ENCODE results near the gene CDCA8. TPM values are rescaled to one million over a fixed set of nuclear protein-coding genes. Genes with fewer than 3 reads are reported as not detected.

CDCA8 gene
- total and polyA plus RNA-seq, 2 of the 4 experiments (the other 2 are of a cell fraction) = 5.9 to 25.7 TPM

DNA sequence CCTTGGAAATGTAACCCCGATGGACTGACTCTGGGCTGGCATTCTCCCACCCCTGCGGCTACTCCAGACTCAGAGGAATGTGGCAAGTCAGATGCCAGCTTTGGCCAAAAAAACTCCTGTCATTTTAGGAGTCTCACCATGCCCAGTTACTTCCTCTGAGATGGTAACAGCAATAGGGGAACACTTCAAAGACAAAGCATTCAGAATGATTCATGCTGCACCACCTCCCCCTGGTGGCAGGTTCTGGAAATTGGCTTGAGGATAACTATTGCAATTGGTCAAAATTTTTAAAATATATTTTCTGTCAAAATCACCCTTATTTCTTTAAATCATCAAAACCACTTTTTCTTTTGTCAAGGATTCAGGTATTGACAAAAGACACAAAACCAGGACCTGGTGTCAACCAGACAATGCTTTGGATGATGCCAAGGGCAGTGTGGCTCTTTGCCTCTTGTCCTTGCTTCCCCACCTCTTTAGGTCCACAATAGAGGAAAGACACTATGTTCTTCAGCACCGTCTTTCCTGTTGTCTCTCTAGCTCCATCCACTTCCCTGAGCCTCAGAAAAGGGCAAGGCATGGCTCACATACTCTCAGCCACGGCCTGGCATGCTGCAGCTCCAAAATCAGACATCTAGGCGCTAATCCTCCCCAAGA is 9.9 kb upstream of the CDCA8 start:
- ATAC-seq (ENCODE audit: low read depth) = peak; percentile 98
- WGBS, 2 experiments (ENCODE audit: extremely low coverage in 2 of 2, insufficient read length in 1 of 2) = 68% methylated on average over 5 of the region's 5 CpGs; no CpG with 5 or more reads in 1 of the 2 experiments

More for the DNA sequence above, 9.9 kb upstream of the CDCA8 start:
- no peak overlapping the region for H2BK5ac ChIP-seq (ENCODE audit: low read depth, low read length, poor library complexity, severe bottlenecking)
- 0 out of 2 replicates have a peak, but pooled peaks cover 1% of the 10 kb centered on the region for H3K4me1 ChIP-seq (ENCODE audit: control insufficient read depth, insufficient read depth, low read length)
- H2BK15ac ChIP-seq (ENCODE audit: low read depth, low read length) = no peak overlapping the region
- peak overlapping the region; percentile 67 for H2AFZ ChIP-seq (replicated peaks; ENCODE audit: low read length, poor library complexity)
- no peaks in the 10 kb centered on the region; a peak in 1 of 4 replicates for H3K79me1 ChIP-seq (ENCODE audit: low read depth in 1 of 2, low read length in 2 of 2)
- H3K9me1 ChIP-seq (ENCODE audit: insufficient read depth, low read length) = no peaks in the 10 kb centered on the region
- dilution Hi-C loops (cut with HindIII; ENCODE audit: low sequenced_read_pairs, unreplicated experiment) (no loop called here), in situ Hi-C loops (cut with MboI; ENCODE audit: low sequenced_read_pairs) (loop anchor here (10.0 kb wide), 1 partner anchor 228 kb away; no protein-coding TSS in a partner anchor), intact Hi-C loops (cut with micrococcal nuclease) (loop anchor here (1.0 to 5.0 kb wide), 7 partner anchors 79 to 1105 kb away; partner anchors contain the start of genes MEAF6 and ZC3H12A)
- DNase-seq = peak; percentile 61
- H2AK9ac ChIP-seq (replicated peaks; ENCODE audit: low read depth, low read length, poor library complexity) = peak overlapping the region; percentile 84
- H4K8ac ChIP-seq (ENCODE audit: low read depth in 2 of 2, low read length in 2 of 2) = no peak overlapping the region
- ChIA-PET POLR2A (ENCODE audit: unreplicated experiment) (no interaction called here), CTCF (interaction anchor here (0.6 to 2.5 kb wide), 11 partner anchors 8 to 227 kb away, joined by 3 to 27 read pairs (median 4); partner anchors contain the start of gene ZC3H12A)
- no peaks in the 10 kb centered on the region for H3K9me3 ChIP-seq (ENCODE audit: control insufficient read depth, insufficient read depth, low read length)
- H4K20me1 ChIP-seq (ENCODE audit: insufficient read depth, low read length) = no peaks in the 10 kb centered on the region
- H3K9ac ChIP-seq (ENCODE audit: low read depth, low read length) = no peak overlapping the region
- H3K4me3 ChIP-seq (ENCODE audit: insufficient read depth, low read depth, low read length) = no peak overlapping the region
- H3K56ac ChIP-seq (ENCODE audit: extremely low read depth, insufficient read depth, low read length) = no peak overlapping the region
- no peak overlapping the region for H4K91ac ChIP-seq (ENCODE audit: insufficient read depth, low read depth, low read length)
- no peak overlapping the region for H3K4me2 ChIP-seq (ENCODE audit: low read depth, low read length)
- no peak overlapping the region for H4K5ac ChIP-seq (ENCODE audit: low read depth, low read length)
- peaks cover 30% of the 10 kb centered on the region for H3K36me3 ChIP-seq (ENCODE audit: control insufficient read depth, insufficient read depth, low read length)
- no peak overlapping the region for H3K27ac ChIP-seq (ENCODE audit: insufficient read depth, low read length)
- H3K27me3 ChIP-seq (ENCODE audit: control insufficient read depth, insufficient read depth, low read length) = peaks cover 4% of the 10 kb centered on the region
- no peak overlapping the region for H3K18ac ChIP-seq (ENCODE audit: low read depth, low read length)
- H3K14ac ChIP-seq (replicated peaks; ENCODE audit: low read depth, low read length) = no peak overlapping the region
- no peak overlapping the region for H2BK20ac ChIP-seq (ENCODE audit: low read depth, low read length)
- BruUV-seq (replicated peaks) = no TSS peak
- H3K4ac ChIP-seq (ENCODE audit: low read depth, low read length) = no peak overlapping the region
- no peak overlapping the region for H2AK5ac ChIP-seq (ENCODE audit: low read depth, low read length)
- no peak overlapping the region for H2BK120ac ChIP-seq (ENCODE audit: low read depth, low read length)
- no peak for TF ChIP-seq BHLHE40 (IDR thresholded peaks at IDR 0.05; ENCODE audit: low read depth, low read length)
- TF ChIP-seq SMC3 (IDR thresholded peaks at IDR 0.05; ENCODE audit: low read depth, low read length) = peak; percentile 83
- no peak for TF ChIP-seq FOS (IDR thresholded peaks at IDR 0.05; ENCODE audit: low read depth, low read length)
- TF ChIP-seq POLR2A (IDR thresholded peaks at IDR 0.05; ENCODE audit: low read depth, low read length) = peak; percentile 37; the same call in 1 of the 2 replicates
- no peak for TF ChIP-seq ELK1 (IDR thresholded peaks at IDR 0.05; ENCODE audit: borderline replicate concordance, low read depth, low read length)
- peak; percentile 88 for TF ChIP-seq RAD21 (IDR thresholded peaks at IDR 0.05; ENCODE audit: low read length)
- peak; percentile 91 for TF ChIP-seq CTCF (conservative IDR thresholded peaks at IDR 0.05; ENCODE audit: low read depth, low read length)
- TF ChIP-seq MAFK (IDR thresholded peaks at IDR 0.05; ENCODE audit: low read depth, low read length) = no peak
- no peak overlapping the region for H3K23ac ChIP-seq (ENCODE audit: low read depth, low read length)

Data from IMR-90 (cell line).